Liver (tissue), 3 donors: ENCODE measurements around the gene CHST13.

Experiments used
- ATF3 ChIP-seq: IDR thresholded peaks from 2 replicates; pipeline ENCODE4 v1.6.1; 2016; ENCODE audit warnings: antibody characterized with exemption
- GABPA ChIP-seq, 2 donors: IDR thresholded peaks in 1 of 2; conservative IDR thresholded peaks in 1 of 2; 2 replicates each; pipeline ENCODE4 v1.6.1; 2016; ENCODE audit warnings: antibody characterized with exemption in 2 of 2, mild to moderate bottlenecking in 1 of 2, moderate library complexity in 1 of 2
- JUND ChIP-seq, 2 donors: IDR thresholded peaks; 2 replicates each; pipeline ENCODE4 v1.6.1; 2016; ENCODE audit warnings: antibody characterized with exemption in 2 of 2
- RAD21 ChIP-seq, 2 donors: IDR thresholded peaks; 2 replicates each; pipeline ENCODE4 v1.6.1; 2016; ENCODE audit warnings: antibody characterized with exemption in 2 of 2, mild to moderate bottlenecking in 2 of 2
- REST ChIP-seq: IDR thresholded peaks from 2 replicates; pipeline ENCODE4 v1.6.1; 2016; ENCODE audit warnings: antibody characterized with exemption, mild to moderate bottlenecking
- SP1 ChIP-seq: IDR thresholded peaks from 2 replicates; pipeline ENCODE4 v1.6.1; 2018; ENCODE audit warnings: antibody characterized with exemption, mild to moderate bottlenecking
- TAF1 ChIP-seq: conservative IDR thresholded peaks from 2 replicates; pipeline ENCODE4 v1.6.1; 2016; ENCODE audit warnings: antibody characterized with exemption, mild to moderate bottlenecking
- YY1 ChIP-seq: IDR thresholded peaks from 2 replicates; pipeline ENCODE4 v1.6.1; 2016; ENCODE audit warnings: antibody characterized with exemption, mild to moderate bottlenecking
- TF ChIP-seq, protein P1 (sequence below): fragments of 150-350 bp; IDR thresholded peaks from 2 replicates; pipeline ENCODE4 v1.5.1; 2017; ENCODE audit warnings: improper control_type of control experiment, low read depth, low read length; ENCODE audit not compliant: missing input control
- TF ChIP-seq, protein P2 (sequence below): IDR thresholded peaks from 2 replicates; pipeline ENCODE4 v1.6.1; 2016; ENCODE audit warnings: antibody characterized with exemption
- donor health status: healthy.
- donor health status: healthy.

DNA sequence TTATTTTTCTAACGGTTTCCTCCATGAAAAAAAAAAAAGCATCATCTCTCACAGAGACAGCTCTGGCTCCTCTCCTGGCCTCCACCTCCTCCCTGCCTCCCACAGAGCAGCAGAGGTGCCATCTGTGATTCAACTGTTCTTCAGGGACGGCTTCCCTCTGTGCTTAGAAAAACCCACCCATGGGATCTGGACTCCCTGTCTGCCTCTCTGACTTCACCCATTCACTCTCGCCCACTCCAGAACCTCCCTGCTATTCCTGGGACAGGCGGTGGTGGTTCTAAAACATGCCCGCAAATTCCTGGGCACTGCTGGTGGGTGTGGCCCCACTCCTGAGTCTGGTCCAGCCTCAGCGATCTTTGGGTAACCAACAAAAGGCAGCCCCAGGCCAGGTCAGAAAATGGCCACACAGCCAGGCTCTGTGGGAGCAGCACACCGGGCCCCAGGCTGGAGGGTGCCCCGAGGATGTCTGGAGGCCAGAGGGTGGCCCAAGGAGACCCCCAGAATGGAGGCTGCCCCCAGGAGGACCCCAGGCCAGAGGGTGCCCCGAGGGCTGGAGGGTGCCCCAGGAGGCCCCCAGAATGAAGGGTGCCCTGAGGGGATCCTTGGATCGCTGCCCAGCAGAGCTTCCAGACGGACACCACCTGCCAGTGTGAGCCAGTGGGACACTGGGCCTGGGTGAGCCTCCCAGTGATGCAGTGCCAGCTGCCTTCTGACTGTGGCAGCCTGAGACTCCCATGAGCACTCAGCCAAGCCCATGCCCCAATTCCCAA, 2.6 kb upstream of the CHST13 start:
- TF ChIP-seq, protein P1, sequence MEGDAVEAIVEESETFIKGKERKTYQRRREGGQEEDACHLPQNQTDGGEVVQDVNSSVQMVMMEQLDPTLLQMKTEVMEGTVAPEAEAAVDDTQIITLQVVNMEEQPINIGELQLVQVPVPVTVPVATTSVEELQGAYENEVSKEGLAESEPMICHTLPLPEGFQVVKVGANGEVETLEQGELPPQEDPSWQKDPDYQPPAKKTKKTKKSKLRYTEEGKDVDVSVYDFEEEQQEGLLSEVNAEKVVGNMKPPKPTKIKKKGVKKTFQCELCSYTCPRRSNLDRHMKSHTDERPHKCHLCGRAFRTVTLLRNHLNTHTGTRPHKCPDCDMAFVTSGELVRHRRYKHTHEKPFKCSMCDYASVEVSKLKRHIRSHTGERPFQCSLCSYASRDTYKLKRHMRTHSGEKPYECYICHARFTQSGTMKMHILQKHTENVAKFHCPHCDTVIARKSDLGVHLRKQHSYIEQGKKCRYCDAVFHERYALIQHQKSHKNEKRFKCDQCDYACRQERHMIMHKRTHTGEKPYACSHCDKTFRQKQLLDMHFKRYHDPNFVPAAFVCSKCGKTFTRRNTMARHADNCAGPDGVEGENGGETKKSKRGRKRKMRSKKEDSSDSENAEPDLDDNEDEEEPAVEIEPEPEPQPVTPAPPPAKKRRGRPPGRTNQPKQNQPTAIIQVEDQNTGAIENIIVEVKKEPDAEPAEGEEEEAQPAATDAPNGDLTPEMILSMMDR, result no peak
- TF ChIP-seq, protein P2, sequence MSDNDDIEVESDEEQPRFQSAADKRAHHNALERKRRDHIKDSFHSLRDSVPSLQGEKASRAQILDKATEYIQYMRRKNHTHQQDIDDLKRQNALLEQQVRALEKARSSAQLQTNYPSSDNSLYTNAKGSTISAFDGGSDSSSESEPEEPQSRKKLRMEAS, result no peak
- TF ChIP-seq YY1 (no peak), SP1 (no peak), RAD21 (IDR thresholded peaks at IDR 0.05) (no peak), REST (no peak), TAF1 (no peak), GABPA (IDR thresholded peaks at IDR 0.05 in 1 of 2, conservative IDR thresholded peaks at IDR 0.05 in 1 of 2) (no peak), ATF3 (no peak), JUND (IDR thresholded peaks at IDR 0.05) (no peak)
